PC-9 (cell line): ENCODE measurements around the gene CFAP99. TPM values are rescaled to one million over a fixed set of nuclear protein-coding genes. Genes with fewer than 3 reads are reported as not detected.

Experiments used
- BruUV-seq: library from RNA; stranded (reverse); fragments of 400-500 nt; replicated peaks from 2 replicates; lab custom pipeline; 2021; lab: Mats Ljungman, UMichigan
- CTCF ChIA-PET: fragments of 300-600 bp; sonication (Branson Sonifier 250); formaldehyde crosslinking; loops from one replicate; lab custom pipeline; 2022; ENCODE audit warnings: antibody characterized with exemption; lab: Charles Lee
- POLR2A ChIA-PET: fragments of 300-600 bp; sonication (Branson Sonifier 250); formaldehyde crosslinking; loops from one replicate; lab custom pipeline; 2022; ENCODE audit warnings: antibody characterized with exemption; ENCODE audit not compliant: unreplicated experiment; lab: Charles Lee
- DNase-seq, 2 experiments: peaks; one replicate each; pipeline versions ENCODE4 v3.0.0 to v3.0.0-alpha.2; 2015 to 2022; ENCODE audit warnings: mixed read lengths in 1 of 2
- H2AFZ ChIP-seq: fragments of 200-600 bp; sonication (generic); 2 replicates; pipeline ENCODE4 v1.8.1; 2017; ENCODE audit warnings: antibody characterized with exemption
- H3F3A ChIP-seq: fragments of 200-600 bp; sonication (generic); 2 replicates; pipeline ENCODE4 v1.8.1; 2017; ENCODE audit warnings: antibody characterized with exemption, mild to moderate bottlenecking, low read depth; ENCODE audit not compliant: insufficient read depth
- H3K27ac ChIP-seq: fragments of 200-600 bp; sonication (generic); 2 replicates; pipeline ENCODE4 v1.6.1; 2016; ENCODE audit warnings: mixed run types
- H3K27me3 ChIP-seq: fragments of 200-600 bp; sonication (generic); 2 replicates; pipeline ENCODE4 v1.6.1; 2016; ENCODE audit warnings: low read depth, mixed run types; ENCODE audit not compliant: insufficient read depth
- H3K36me3 ChIP-seq: fragments of 200-600 bp; sonication (generic); 2 replicates; pipeline ENCODE4 v1.6.1; 2016; ENCODE audit warnings: low read depth, mixed run types
- H3K4me1 ChIP-seq: fragments of 200-600 bp; sonication (generic); replicated peaks from 2 replicates; pipeline ENCODE4 v1.6.1; 2016; ENCODE audit warnings: mixed run types; ENCODE audit not compliant: insufficient read depth
- H3K4me2 ChIP-seq: fragments of 200-600 bp; sonication (generic); 2 replicates; pipeline ENCODE4 v1.6.1; 2017; ENCODE audit warnings: mixed run types
- H3K4me3 ChIP-seq: fragments of 200-600 bp; sonication (generic); 2 replicates; pipeline ENCODE4 v1.6.1; 2016; ENCODE audit warnings: mixed run types
- H3K79me2 ChIP-seq: fragments of 200-600 bp; sonication (generic); 2 replicates; pipeline ENCODE4 v1.6.1; 2017; ENCODE audit warnings: low read depth, mixed run types
- H3K9me2 ChIP-seq: fragments of 200-600 bp; sonication (generic); 2 replicates; pipeline ENCODE4 v1.8.1; 2017; ENCODE audit warnings: mild to moderate bottlenecking; ENCODE audit not compliant: insufficient read depth
- H3K9me3 ChIP-seq: fragments of 200-600 bp; sonication (generic); 2 replicates; pipeline ENCODE4 v1.8.1; 2016; ENCODE audit warnings: low read depth; ENCODE audit not compliant: insufficient read depth
- H4K20me1 ChIP-seq: fragments of 200-600 bp; sonication (generic); 2 replicates; pipeline ENCODE4 v1.8.1; 2017; ENCODE audit not compliant: insufficient read depth
- CTCF ChIP-seq: fragments of 200-600 bp; sonication (generic); conservative IDR thresholded peaks from 2 replicates; pipeline ENCODE4 v1.6.1; 2017; ENCODE audit warnings: mixed run types, antibody characterized with exemption, mild to moderate bottlenecking, moderate library complexity
- EZH2 ChIP-seq: fragments of 200-600 bp; sonication (generic); IDR thresholded peaks from 2 replicates; pipeline ENCODE4 v1.8.0; 2017; ENCODE audit warnings: antibody characterized with exemption, low read depth
- intact Hi-C: fragments of 100-400 bp; cut with micrococcal nuclease; formaldehyde crosslinking; loops from one replicate; pipeline ENCODE4 v1.10.0; 2022; ENCODE audit not compliant: unreplicated experiment
- total RNA-seq: library from RNA; stranded (reverse); gene quantifications from 2 replicates; pipeline ENCODE4 v1.2.3, GENCODE V29; 2021

Gene CFAP99
- total RNA-seq, 1 experiment from 2014 or later: 0.85 TPM

DNA sequence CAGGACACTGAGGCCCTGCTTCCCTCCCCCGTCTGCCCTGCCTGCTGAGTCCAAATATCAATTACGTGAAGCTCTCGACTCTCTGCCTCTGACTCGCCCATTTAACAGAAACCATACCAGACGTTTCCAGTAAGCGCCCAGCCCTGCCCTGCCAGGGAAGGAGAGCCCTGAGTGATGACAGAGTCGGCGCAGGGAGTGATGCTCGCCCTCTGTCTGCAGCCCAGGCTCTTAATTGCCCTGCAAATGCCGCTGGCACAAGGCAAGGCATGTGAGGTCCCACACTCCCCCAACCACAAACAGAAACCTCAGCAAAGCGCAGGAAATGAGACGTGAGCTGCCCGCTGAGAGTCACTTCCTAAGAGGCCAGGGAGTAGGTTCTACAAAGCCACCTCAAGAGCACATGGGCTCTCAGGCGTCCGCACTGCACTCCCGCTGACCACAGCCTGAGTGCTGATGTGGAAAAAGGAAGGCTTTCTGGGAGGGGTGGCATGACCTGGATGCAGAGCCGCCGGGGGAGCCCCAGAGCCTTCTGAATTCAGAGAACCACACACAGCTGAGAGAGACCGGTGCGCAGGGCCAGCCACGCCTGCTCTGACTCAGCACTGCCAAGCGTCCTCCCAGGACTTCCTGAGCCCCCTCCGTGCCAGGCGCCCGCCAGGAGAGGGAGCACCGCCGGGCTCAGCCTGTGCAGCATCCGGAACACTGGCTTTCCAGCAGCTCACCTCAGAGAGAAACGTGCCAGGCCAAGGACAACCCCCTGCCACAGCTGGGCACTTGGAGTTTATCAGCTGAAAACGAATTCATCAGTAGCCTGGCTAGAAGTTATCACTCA lies 5.7 kb upstream of the CFAP99 start:
- TF ChIP-seq CTCF (peak; percentile 44), EZH2 (no peak)
- H3K27ac ChIP-seq: peak overlapping the region; percentile 76
- BruUV-seq: no TSS peak
- CTCF ChIA-PET: interaction anchor here (1.0 kb wide), 1 partner anchor 193 kb away, joined by 4 read pairs; no protein-coding TSS in a partner anchor
- H4K20me1 ChIP-seq: no peaks in the 10 kb centered on the region
- no peaks in the 10 kb centered on the region for H3K9me2 ChIP-seq
- H3K9me3 ChIP-seq: no peaks in the 10 kb centered on the region
- H3K4me1 ChIP-seq: peaks cover 29% of the 10 kb centered on the region
- peaks cover 7% of the 10 kb centered on the region for H3K27me3 ChIP-seq
- peak overlapping the region; percentile 78 for H3K4me2 ChIP-seq
- H3K79me2 ChIP-seq: no peaks in the 10 kb centered on the region
- POLR2A ChIA-PET: interaction anchor here (0.6 to 1.0 kb wide), 2 partner anchors 53 to 54 kb away, joined by 6 read pairs; no protein-coding TSS in a partner anchor
- peak; percentile 83 to 88 for DNase-seq
- H3K36me3 ChIP-seq: no peaks in the 10 kb centered on the region
- H3K4me3 ChIP-seq: peak overlapping the region; percentile 50
- H2AFZ ChIP-seq: peak overlapping the region; percentile 81
- intact Hi-C loops: loop anchor here (2.0 to 10.0 kb wide), 4 partner anchors 52 to 171 kb away; partner anchors contain the start of genes HAUS3, MXD4, POLN and RNF4
- H3F3A ChIP-seq: peaks cover 14% of the 10 kb centered on the region

DNA sequence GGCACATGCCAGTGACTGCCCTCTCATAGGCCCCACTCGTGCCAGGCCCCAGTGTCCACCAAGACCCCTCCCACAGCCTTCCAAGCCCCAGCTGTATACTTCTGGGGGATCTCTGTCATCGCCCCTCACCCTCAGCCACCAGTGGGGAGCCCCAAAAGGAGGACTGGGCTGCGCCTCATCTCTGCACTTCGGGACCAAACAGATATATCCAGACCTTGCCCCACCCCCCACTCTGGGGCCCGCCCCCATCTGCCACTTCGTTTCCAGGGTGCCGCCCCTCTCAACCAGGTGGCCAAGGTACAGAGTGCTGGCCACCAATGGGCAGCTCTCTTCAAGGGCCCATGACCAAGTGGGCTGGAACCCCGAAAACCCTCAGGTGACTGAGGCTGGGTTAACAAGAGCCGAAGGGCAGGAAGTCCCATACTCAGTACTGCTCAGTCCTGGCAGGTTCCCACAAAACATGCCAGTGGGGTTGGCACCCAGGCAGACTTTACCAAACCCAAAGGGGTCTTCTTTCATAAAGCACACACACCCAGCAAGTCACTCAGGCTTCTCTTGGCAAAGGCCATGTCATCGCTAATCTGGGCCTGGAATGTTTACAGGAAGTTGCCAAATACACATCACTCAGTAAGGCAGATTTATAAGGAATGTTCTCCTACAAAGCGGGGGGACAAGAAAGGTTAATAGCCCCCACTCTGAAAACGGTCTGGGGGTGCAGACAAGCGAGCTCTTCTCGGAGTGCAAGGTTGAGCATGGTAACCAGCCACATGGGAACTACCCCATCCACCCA lies 4.7 kb upstream of the CFAP99 start:
- Histone ChIP-seq H3K27me3 (peaks cover 7% of the 10 kb centered on the region), H2AFZ (no peak overlapping the region), H3K9me3 (no peaks in the 10 kb centered on the region), H3K36me3 (no peaks in the 10 kb centered on the region), H4K20me1 (no peaks in the 10 kb centered on the region), H3K27ac (peak overlapping the region; percentile 76; the same call in 1 of the 2 replicates), H3F3A (peaks cover 14% of the 10 kb centered on the region), H3K4me3 (no peak overlapping the region), H3K9me2 (no peaks in the 10 kb centered on the region), H3K4me2 (peak overlapping the region; percentile 78), H3K4me1 (peaks cover 29% of the 10 kb centered on the region), H3K79me2 (no peaks in the 10 kb centered on the region)
- ChIA-PET CTCF (interaction anchor here (1.0 kb wide), 1 partner anchor 194 kb away, joined by 4 read pairs; no protein-coding TSS in a partner anchor), POLR2A (no interaction called here)
- TF ChIP-seq CTCF (no peak), EZH2 (no peak)
- intact Hi-C loops: loop anchor here (2.0 to 10.0 kb wide), 4 partner anchors 51 to 172 kb away; partner anchors contain the start of genes HAUS3, MXD4, POLN and RNF4
- BruUV-seq: no TSS peak
- no peak for DNase-seq

- no TSS peak for BruUV-seq
- POLR2A ChIA-PET: no interaction called here
- Histone ChIP-seq H3K36me3 (no peaks in the 10 kb centered on the region), H3K9me3 (no peaks in the 10 kb centered on the region), H3K4me2 (no peak overlapping the region), H3F3A (peaks cover 14% of the 10 kb centered on the region), H3K9me2 (no peaks in the 10 kb centered on the region), H3K4me1 (peaks cover 29% of the 10 kb centered on the region), H3K79me2 (no peaks in the 10 kb centered on the region), H3K27me3 (peaks cover 17% of the 10 kb centered on the region), H3K4me3 (no peak overlapping the region), H4K20me1 (no peaks in the 10 kb centered on the region), H2AFZ (no peak overlapping the region), H3K27ac (no peak overlapping the region)
- TF ChIP-seq EZH2: no peak
- no peak for TF ChIP-seq CTCF
- CTCF ChIA-PET: no interaction called here
- intact Hi-C loops: loop anchor here (10.0 kb wide), 1 partner anchor 50 kb away; the partner anchor contains the start of gene RNF4
- no peak for DNase-seq
Observed at GRCh38 chr4:2415213-2415612, 3.5 kb upstream of the CFAP99 start.
